Uterus (tissue), 4 donors: ENCODE results near the gene CARD16. TPM values are rescaled to one million over a fixed set of nuclear protein-coding genes. Genes with fewer than 3 reads are reported as not detected.

Experiments used
- DNase-seq, 2 donors: peaks; one replicate each; pipeline ENCODE4 v3.0.0-alpha.2; 2019 to 2020
- H3K27ac ChIP-seq, 2 donors: fragments of 200-600 bp; sonication (generic); 1 replicate in 1 of 2; 2 replicates in 1 of 2; pipeline ENCODE4 v1.5.1; 2016 to 2018
- H3K27me3 ChIP-seq, 2 donors: fragments of 200-600 bp; sonication (generic); one replicate each; pipeline ENCODE4 v1.5.1; 2018 to 2019; ENCODE audit warnings: control low read depth in 1 of 2
- H3K36me3 ChIP-seq, 2 donors: fragments of 200-600 bp; sonication (generic); one replicate each; pipeline ENCODE4 v1.5.1; 2019; ENCODE audit warnings: control low read depth in 1 of 2
- H3K4me1 ChIP-seq, 2 donors: fragments of 200-600 bp; sonication (generic); one replicate each; pipeline ENCODE4 v1.5.1; 2018 to 2019; ENCODE audit warnings: control low read depth in 1 of 2
- H3K4me3 ChIP-seq, 2 donors: fragments of 200-600 bp; sonication (generic); 1 replicate in 1 of 2; 2 replicates in 1 of 2; pipeline ENCODE4 v1.5.1; 2018 to 2019; ENCODE audit warnings: mild to moderate bottlenecking in 1 of 2
- H3K9me3 ChIP-seq, 2 donors: fragments of 200-600 bp; sonication (generic); one replicate each; pipeline ENCODE4 v1.5.1; 2019; ENCODE audit warnings: control low read depth in 1 of 2
- POLR2A ChIP-seq, 2 donors: fragments of 450-650 bp; IDR thresholded peaks; one replicate each; pipeline ENCODE4 v1.6.1; 2016; ENCODE audit warnings: antibody characterized with exemption in 2 of 2, mild to moderate bottlenecking in 1 of 2, moderate library complexity in 1 of 2
- intact Hi-C: fragments of 100-400 bp; cut with DNase I; formaldehyde crosslinking; loops from one replicate; pipeline ENCODE4 v1.15.1; 2023; ENCODE audit warnings: low total_unique reads
- total RNA-seq, 4 donors: library from RNA; depleted of rRNA in 3 of 4; stranded (reverse); fragments of >200 nt in 3 of 4; gene quantifications; one replicate each; pipeline versions ENCODE4 v1.1.0 to v1.2.4, GENCODE V29; 2014 to 2023
- TF ChIP-seq, protein P1 (sequence below), 4 experiments: fragments of 200-600 bp in 2 of 4; fragments of 450-650 bp in 2 of 4; sonication (generic) in 2 of 4; IDR thresholded peaks; one replicate each; pipeline ENCODE4 v1.5.1; 2016 to 2019; ENCODE audit warnings: antibody characterized with exemption in 4 of 4, mild to moderate bottlenecking in 2 of 4, moderate library complexity in 1 of 4
- donor health status: DM: yes; HTN: yes; CAD: no.

The CARD16 gene
- total RNA-seq, 4 donors from 2014 or later, result 3.7 to 17.0 TPM; not detected in 2

GRCh38 chr11:105005451-105005845, 39.7 kb downstream of the CARD16 start:
- no peak overlapping the region for H3K4me3 ChIP-seq
- H3K27me3 ChIP-seq, result no peaks in the 10 kb centered on the region
- H3K36me3 ChIP-seq, result no peaks in the 10 kb centered on the region
- DNase-seq, result no peak
- intact Hi-C loops, result no loop called here
- no peaks in the 10 kb centered on the region for H3K4me1 ChIP-seq
- no peak overlapping the region for H3K27ac ChIP-seq
- no peaks in the 10 kb centered on the region for H3K9me3 ChIP-seq
- TF ChIP-seq POLR2A (IDR thresholded peaks at IDR 0.05), result no peak
- TF ChIP-seq, protein P1, sequence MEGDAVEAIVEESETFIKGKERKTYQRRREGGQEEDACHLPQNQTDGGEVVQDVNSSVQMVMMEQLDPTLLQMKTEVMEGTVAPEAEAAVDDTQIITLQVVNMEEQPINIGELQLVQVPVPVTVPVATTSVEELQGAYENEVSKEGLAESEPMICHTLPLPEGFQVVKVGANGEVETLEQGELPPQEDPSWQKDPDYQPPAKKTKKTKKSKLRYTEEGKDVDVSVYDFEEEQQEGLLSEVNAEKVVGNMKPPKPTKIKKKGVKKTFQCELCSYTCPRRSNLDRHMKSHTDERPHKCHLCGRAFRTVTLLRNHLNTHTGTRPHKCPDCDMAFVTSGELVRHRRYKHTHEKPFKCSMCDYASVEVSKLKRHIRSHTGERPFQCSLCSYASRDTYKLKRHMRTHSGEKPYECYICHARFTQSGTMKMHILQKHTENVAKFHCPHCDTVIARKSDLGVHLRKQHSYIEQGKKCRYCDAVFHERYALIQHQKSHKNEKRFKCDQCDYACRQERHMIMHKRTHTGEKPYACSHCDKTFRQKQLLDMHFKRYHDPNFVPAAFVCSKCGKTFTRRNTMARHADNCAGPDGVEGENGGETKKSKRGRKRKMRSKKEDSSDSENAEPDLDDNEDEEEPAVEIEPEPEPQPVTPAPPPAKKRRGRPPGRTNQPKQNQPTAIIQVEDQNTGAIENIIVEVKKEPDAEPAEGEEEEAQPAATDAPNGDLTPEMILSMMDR (IDR thresholded peaks at IDR 0.05), result no peak

- Histone ChIP-seq H3K27me3 (no peaks in the 10 kb centered on the region), H3K4me1 (no peaks in the 10 kb centered on the region), H3K9me3 (no peaks in the 10 kb centered on the region), H3K36me3 (no peaks in the 10 kb centered on the region), H3K4me3 (no peak overlapping the region), H3K27ac (no peak overlapping the region)
- TF ChIP-seq POLR2A (IDR thresholded peaks at IDR 0.05), result no peak
- TF ChIP-seq, protein P1 (IDR thresholded peaks at IDR 0.05), result no peak
- intact Hi-C loops, result no loop called here
- no peak for DNase-seq
These were observed 41.1 kb downstream of the CARD16 start for GRCh38 chr11:105004021-105004420.

- Histone ChIP-seq H3K36me3 (no peaks in the 10 kb centered on the region), H3K27ac (no peak overlapping the region), H3K4me1 (no peaks in the 10 kb centered on the region), H3K4me3 (no peak overlapping the region), H3K9me3 (no peaks in the 10 kb centered on the region), H3K27me3 (no peaks in the 10 kb centered on the region)
- no peak for TF ChIP-seq POLR2A (IDR thresholded peaks at IDR 0.05)
- TF ChIP-seq, protein P1 (IDR thresholded peaks at IDR 0.05), result no peak
- intact Hi-C loops, result no loop called here
- DNase-seq, result no peak
These were observed 42.0 kb downstream of the CARD16 start for GRCh38 chr11:105003151-105003550.

- Histone ChIP-seq H3K27me3 (no peaks in the 10 kb centered on the region), H3K4me3 (no peak overlapping the region), H3K9me3 (no peaks in the 10 kb centered on the region), H3K4me1 (no peaks in the 10 kb centered on the region), H3K36me3 (no peaks in the 10 kb centered on the region), H3K27ac (no peak overlapping the region)
- TF ChIP-seq, protein P1 (IDR thresholded peaks at IDR 0.05), result no peak
- no peak for TF ChIP-seq POLR2A (IDR thresholded peaks at IDR 0.05)
- no peak for DNase-seq
- intact Hi-C loops, result no loop called here
These were observed 44.3 kb downstream of the CARD16 start for GRCh38 chr11:105000797-105001196.

DNA sequence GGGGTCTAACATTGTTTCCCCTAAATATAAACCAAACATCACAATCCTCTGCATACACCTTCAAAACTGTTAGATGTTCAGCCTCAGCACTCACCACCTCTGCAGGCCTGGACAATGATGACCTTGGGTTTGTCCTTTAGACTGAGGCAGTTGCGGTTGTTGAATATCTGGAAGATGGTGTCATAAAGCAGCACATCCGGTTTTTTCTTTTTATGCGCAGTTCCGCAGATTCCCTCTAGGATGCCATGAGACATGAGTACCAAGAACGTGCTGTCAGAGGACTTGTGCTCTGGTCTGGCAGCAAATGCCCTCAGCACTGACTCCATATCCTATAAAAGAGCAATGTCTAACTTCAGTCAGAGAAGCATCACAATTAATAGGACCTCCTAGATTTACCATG, 45.0 kb downstream of the CARD16 start:
- Histone ChIP-seq H3K9me3 (no peaks in the 10 kb centered on the region), H3K27me3 (no peaks in the 10 kb centered on the region), H3K27ac (no peak overlapping the region), H3K36me3 (no peaks in the 10 kb centered on the region), H3K4me1 (no peaks in the 10 kb centered on the region), H3K4me3 (no peak overlapping the region)
- intact Hi-C loops, result no loop called here
- TF ChIP-seq, protein P1 (IDR thresholded peaks at IDR 0.05), result no peak
- no peak for TF ChIP-seq POLR2A (IDR thresholded peaks at IDR 0.05)
- no peak for DNase-seq
